Keratinocyte (primary cell): ENCODE data around the gene SH3RF2. TPM values are rescaled to one million over a fixed set of nuclear protein-coding genes. Genes with fewer than 3 reads are reported as not detected.

Source experiments
- DNase-seq: peaks from one replicate; pipeline ENCODE4 v3.0.0-alpha.2; 2011; ENCODE audit warnings: low read depth, missing footprints, low spot score
- FAIRE-seq: peaks from 2 replicates; lab custom pipeline; 2011; peaks lifted over from hg19 to GRCh38; lab: Jason Lieb, UNC
- H2AFZ ChIP-seq: 2 replicates; pipeline ENCODE4 v1.6.0; 2012; ENCODE audit warnings: low read length, control low read depth, inconsistent platforms; ENCODE audit not compliant: control insufficient read depth
- H3K27ac ChIP-seq: 2 replicates; pipeline ENCODE4 v1.5.1; 2011; ENCODE audit warnings: low read length; ENCODE audit not compliant: control insufficient read depth, insufficient read depth
- H3K27me3 ChIP-seq: 3 replicates; pipeline ENCODE4 v1.6.0; 2011; ENCODE audit warnings: low read length; ENCODE audit not compliant: control insufficient read depth, insufficient read depth; ENCODE audit errors: extremely low read depth
- H3K36me3 ChIP-seq, 2 experiments: 2 replicates in 1 of 2; 3 replicates in 1 of 2; pipeline ENCODE4 v1.5.1; 2011; ENCODE audit warnings: low read length in 2 of 2, mild to moderate bottlenecking in 1 of 2; ENCODE audit not compliant: control insufficient read depth in 2 of 2, insufficient read depth in 2 of 2; ENCODE audit errors: extremely low read depth in 1 of 2
- H3K4me1 ChIP-seq: 3 replicates; pipeline ENCODE4 v1.5.1; 2011; ENCODE audit warnings: low read length; ENCODE audit not compliant: control insufficient read depth, insufficient read depth; ENCODE audit errors: extremely low read depth
- H3K4me2 ChIP-seq: 3 replicates; pipeline ENCODE4 v1.6.0; 2011; ENCODE audit warnings: low read depth, low read length; ENCODE audit not compliant: control insufficient read depth, insufficient read depth; ENCODE audit errors: extremely low read depth
- H3K4me3 ChIP-seq, 3 experiments: fragments of 200-600 bp in 1 of 3; sonication (generic) in 1 of 3; 2 replicates in 2 of 3; 3 replicates in 1 of 3; pipeline ENCODE4 v1.5.1; 2011 to 2016; ENCODE audit warnings: low read length in 3 of 3, mild to moderate bottlenecking in 3 of 3, control low read depth in 2 of 3, inconsistent platforms in 1 of 3, low read depth in 1 of 3, mixed read lengths in 1 of 3, mixed run types in 1 of 3, moderate library complexity in 1 of 3; ENCODE audit not compliant: control insufficient read depth in 2 of 3, insufficient read depth in 2 of 3; ENCODE audit errors: extremely low read depth in 1 of 3
- H3K79me2 ChIP-seq: 2 replicates; pipeline ENCODE4 v1.6.0; 2012; ENCODE audit warnings: low read length; ENCODE audit not compliant: control insufficient read depth, insufficient read depth
- H3K9ac ChIP-seq: 3 replicates; pipeline ENCODE4 v1.6.0; 2011; ENCODE audit warnings: low read length; ENCODE audit not compliant: control insufficient read depth, insufficient read depth; ENCODE audit errors: extremely low read depth
- H3K9me1 ChIP-seq: 3 replicates; pipeline ENCODE4 v1.6.0; 2011; ENCODE audit warnings: low read length; ENCODE audit not compliant: control insufficient read depth, insufficient read depth; ENCODE audit errors: extremely low read depth
- H3K9me3 ChIP-seq: 2 replicates; pipeline ENCODE4 v1.5.1; 2012; ENCODE audit warnings: low read depth, low read length; ENCODE audit not compliant: control insufficient read depth
- H4K20me1 ChIP-seq: 3 replicates; pipeline ENCODE4 v1.6.0; 2011; ENCODE audit warnings: low read length; ENCODE audit not compliant: control insufficient read depth, insufficient read depth; ENCODE audit errors: extremely low read depth
- CTCF ChIP-seq, 3 experiments: IDR thresholded peaks in 1 of 3; conservative IDR thresholded peaks in 1 of 3; optimal IDR thresholded peaks in 1 of 3; 2 replicates in 2 of 3; 3 replicates in 1 of 3; pipeline versions ENCODE3 to v1.5.1; 2011; ENCODE audit warnings: low read length in 3 of 3, mild to moderate bottlenecking in 3 of 3, moderate library complexity in 2 of 3, control low read depth in 1 of 3, inconsistent platforms in 1 of 3; ENCODE audit not compliant: insufficient read depth in 2 of 3; ENCODE audit errors: extremely low read depth in 1 of 3
- EZH2 ChIP-seq: IDR thresholded peaks from one replicate; pipeline ENCODE4 v1.6.1; 2012; ENCODE audit warnings: inconsistent platforms, mild to moderate bottlenecking, low read length, moderate library complexity
- dilution Hi-C: fragments of 300-500 bp; cut with MboI; formaldehyde crosslinking; loops from one replicate; pipeline ENCODE4 v1.7.0; 2020; ENCODE audit warnings: low sequenced_read_pairs; ENCODE audit not compliant: extremely low pct_ligation_motif_present
- polyA plus RNA-seq, 5 experiments: library from polyadenylated mRNA; depleted of rRNA in 3 of 5; stranded (reverse) in 3 of 5; stranded (forward) in 1 of 5; unstranded in 1 of 5; fragments of >200 nt; gene quantifications; 1 replicate in 1 of 5; 2 replicates in 3 of 5; 3 replicates in 1 of 5; pipeline versions ENCODE4 v1.2.1 to v1.2.3, GENCODE V29; 2011 to 2012; ENCODE audit warnings: missing spikeins in 2 of 5, low read depth in 1 of 5, low replicate concordance in 1 of 5

Gene SH3RF2
- polyA plus RNA-seq, 1 donor (not counting 4 experiments of a cell fraction or from before 2014, with no cell fraction given) = 43.7 TPM

- no peak overlapping the region for H2AFZ ChIP-seq
- FAIRE-seq (peak; percentile 13), DNase-seq (no peak)
- dilution Hi-C loops = no loop called here
- H3K36me3 ChIP-seq = peaks cover 6 to 28% of the 10 kb centered on the region in 2 experiments
- no peak for TF ChIP-seq CTCF (optimal IDR thresholded peaks at IDR 0.05 in 1 of 3, IDR thresholded peaks at IDR 0.05 in 1 of 3, conservative IDR thresholded peaks at IDR 0.05 in 1 of 3; ENCODE audit: extremely low read depth in 1 of 3, insufficient read depth in 2 of 3, low read length in 3 of 3)
- TF ChIP-seq EZH2 = no peak
- peaks cover 70% of the 10 kb centered on the region for H3K79me2 ChIP-seq
- peak overlapping the region; percentile 95 for H3K9ac ChIP-seq
- peaks cover 62% of the 10 kb centered on the region for H3K4me1 ChIP-seq
- no peaks in the 10 kb centered on the region for H3K9me1 ChIP-seq
- peak overlapping the region; percentile 95 for H3K27ac ChIP-seq
- H3K9me3 ChIP-seq = no peaks in the 10 kb centered on the region
- H3K4me3 ChIP-seq = peak overlapping the region; percentile 76 to 91 (median 79)
- peak overlapping the region; percentile 97 for H3K4me2 ChIP-seq
- H4K20me1 ChIP-seq = no peaks in the 10 kb centered on the region
- no peaks in the 10 kb centered on the region for H3K27me3 ChIP-seq
Measured at GRCh38 chr5:145939540-145940065, 3.2 kb downstream of the SH3RF2 start.

- Histone ChIP-seq H2AFZ (no peak overlapping the region), H3K4me2 (peak overlapping the region; percentile 97), H3K4me1 (peaks cover 58% of the 10 kb centered on the region), H3K4me3 (peak overlapping the region; percentile 76 to 91 (median 79)), H3K9me1 (no peaks in the 10 kb centered on the region), H3K9ac (peak overlapping the region; percentile 11), H4K20me1 (no peaks in the 10 kb centered on the region), H3K27ac (peak overlapping the region; percentile 95), H3K9me3 (no peaks in the 10 kb centered on the region), H3K27me3 (no peaks in the 10 kb centered on the region), H3K79me2 (peaks cover 81% of the 10 kb centered on the region), H3K36me3 (peaks cover 9 to 33% of the 10 kb centered on the region in 2 experiments)
- dilution Hi-C loops = no loop called here
- DNase-seq (no peak), FAIRE-seq (no peak)
- no peak for TF ChIP-seq EZH2
- no peak for TF ChIP-seq CTCF (optimal IDR thresholded peaks at IDR 0.05 in 1 of 3, IDR thresholded peaks at IDR 0.05 in 1 of 3, conservative IDR thresholded peaks at IDR 0.05 in 1 of 3; ENCODE audit: extremely low read depth in 1 of 3, insufficient read depth in 2 of 3, low read length in 3 of 3)
Measured at GRCh38 chr5:145941096-145941447, 4.7 kb downstream of the SH3RF2 start.
